GM12878 (cell line): ENCODE data around the gene ATP2C2.

Experiments used
- CTCF ChIP-seq, 3 experiments: IDR thresholded peaks in 2 of 3; conservative IDR thresholded peaks in 1 of 3; 2 replicates each; pipeline ENCODE4 v1.5.1; 2011; ENCODE audit warnings: low read depth in 3 of 3, low read length in 3 of 3, mild to moderate bottlenecking in 3 of 3, control low read depth in 2 of 3, moderate library complexity in 2 of 3, inconsistent platforms in 1 of 3, mixed read lengths in 1 of 3; ENCODE audit not compliant: control insufficient read depth in 2 of 3, insufficient read depth in 1 of 3; ENCODE audit errors: extremely low read depth in 1 of 3
- EP300 ChIP-seq, 2 experiments: fragments of 150-350 bp in 1 of 2; IDR thresholded peaks; 2 replicates each; pipeline ENCODE4 v1.6.1; 2011 to 2012; ENCODE audit warnings: low read depth in 2 of 2, low read length in 2 of 2, borderline replicate concordance in 1 of 2, improper control_type of control experiment in 1 of 2, inconsistent platforms in 1 of 2; ENCODE audit not compliant: control insufficient read depth in 1 of 2
- JUNB ChIP-seq: IDR thresholded peaks from 2 replicates; pipeline ENCODE4 v1.6.1; 2016; ENCODE audit warnings: antibody characterized with exemption, mild to moderate bottlenecking

- TF ChIP-seq CTCF (IDR thresholded peaks at IDR 0.05 in 2 of 3, conservative IDR thresholded peaks at IDR 0.05 in 1 of 3; ENCODE audit: control insufficient read depth in 2 of 3, extremely low read depth in 1 of 3, insufficient read depth in 1 of 3, low read depth in 3 of 3, low read length in 3 of 3) (no peak), JUNB (no peak), EP300 (IDR thresholded peaks at IDR 0.05; ENCODE audit: borderline replicate concordance in 1 of 2, control insufficient read depth in 1 of 2, low read depth in 2 of 2, low read length in 2 of 2) (no peak)
Observed at GRCh38 chr16:84379709-84380362, 11.5 kb downstream of the ATP2C2 start.
